HepG2 (cell line): Measurements from ENCODE around the gene SMAP2. TPM values are rescaled to one million over a fixed set of nuclear protein-coding genes. Genes with fewer than 3 reads are reported as not detected.
A peak's percentile ranks its signal among the peaks of the same experiment; 100 is the strongest.

Source experiments
- ATAC-seq: fragments of 200-7000 bp; cut with Tn5 transposase; 3 replicates; pipeline ENCODE4 v1.9.1; 2020; ENCODE audit warnings: mild to moderate bottlenecking, moderate library complexity
- BruUV-seq: library from RNA; stranded (reverse); fragments of 400-500 nt; replicated peaks from 2 replicates; lab custom pipeline; 2021; lab: Mats Ljungman, UMichigan
- CTCF ChIA-PET: fragments of 300-600 bp; formaldehyde crosslinking; extraction: SDS; loops from one replicate; lab custom pipeline; 2021; ENCODE audit warnings: low total read pairs, inconsistent platforms, low intra/inter-chr PET ratio; lab: Yijun Ruan, JAX
- POLR2A ChIA-PET: fragments of 350-600 bp; sonication (Branson Sonifier 250); formaldehyde crosslinking; loops from one replicate; lab custom pipeline; 2020; ENCODE audit warnings: antibody characterized with exemption, inconsistent platforms; lab: Yijun Ruan, JAX
- DNase-seq: peaks from one replicate; pipeline ENCODE4 v3.0.0-alpha.2; 2015; ENCODE audit warnings: low spot score
- FAIRE-seq: peaks from 3 replicates; lab custom pipeline; 2011; peaks lifted over from hg19 to GRCh38; lab: Jason Lieb, UNC
- H2AFZ ChIP-seq: one replicate; pipeline ENCODE4 v1.6.1; 2011; ENCODE audit warnings: low read length, inconsistent platforms
- H3K27ac ChIP-seq: fragments of 300-600 bp; 3 replicates; pipeline ENCODE4 v1.8.0; 2011; ENCODE audit warnings: mixed run types, mild to moderate bottlenecking, mixed read lengths, low read length, inconsistent platforms; ENCODE audit not compliant: insufficient read depth; ENCODE audit errors: extremely low read length
- H3K27me3 ChIP-seq, 2 experiments: fragments of 200-600 bp in 1 of 2; 2 replicates in 1 of 2; 3 replicates in 1 of 2; pipeline versions ENCODE4 v1.6.0 to v1.8.0; 2011; ENCODE audit warnings: low read length in 2 of 2, mild to moderate bottlenecking in 2 of 2, moderate library complexity in 2 of 2, inconsistent platforms in 1 of 2; ENCODE audit not compliant: insufficient read depth in 2 of 2, control insufficient read depth in 1 of 2
- H3K36me3 ChIP-seq, 2 experiments: fragments of 200-600 bp in 1 of 2; replicated peaks in 1 of 2; 2 replicates in 1 of 2; 3 replicates in 1 of 2; pipeline versions ENCODE4 v1.5.1 to v1.8.0; 2011; ENCODE audit warnings: low read length in 2 of 2, inconsistent platforms in 1 of 2; ENCODE audit not compliant: insufficient read depth in 2 of 2, control insufficient read depth in 1 of 2
- H3K4me1 ChIP-seq: 2 replicates; pipeline ENCODE4 v1.5.1; 2012; ENCODE audit warnings: low read length, inconsistent platforms; ENCODE audit not compliant: insufficient read depth
- H3K4me2 ChIP-seq: 2 replicates; pipeline ENCODE4 v1.6.0; 2011; ENCODE audit warnings: low read depth, low read length, inconsistent platforms
- H3K4me3 ChIP-seq, 3 experiments: fragments of 200-600 bp in 1 of 3; sonication (generic), shearing (Covaris generic) in 1 of 3; replicated peaks in 1 of 3; 2 replicates each; pipeline ENCODE4 v1.5.1; 2011 to 2016; ENCODE audit warnings: low read length in 3 of 3, inconsistent platforms in 2 of 3, low read depth in 2 of 3, mild to moderate bottlenecking in 2 of 3, control low read depth in 1 of 3, mixed read lengths in 1 of 3; ENCODE audit not compliant: insufficient read depth in 1 of 3
- H3K79me2 ChIP-seq: one replicate; pipeline ENCODE4 v1.6.1; 2011; ENCODE audit warnings: low read length, inconsistent platforms; ENCODE audit not compliant: insufficient read depth
- H3K9ac ChIP-seq: 2 replicates; pipeline ENCODE4 v1.6.0; 2011; ENCODE audit warnings: mild to moderate bottlenecking, low read depth, low read length, inconsistent platforms; ENCODE audit not compliant: insufficient read depth
- H3K9me3 ChIP-seq: 2 replicates; pipeline ENCODE4 v1.5.1; 2012; ENCODE audit warnings: mild to moderate bottlenecking, low read length
- H4K20me1 ChIP-seq: 2 replicates; pipeline ENCODE4 v1.6.0; 2011; ENCODE audit warnings: inconsistent platforms, mild to moderate bottlenecking, low read length, moderate library complexity; ENCODE audit not compliant: insufficient read depth
- ISX ChIP-seq: sonication (generic); formaldehyde crosslinking; conservative IDR thresholded peaks from 2 replicates; pipeline ENCODE4 v1.5.0; 2020; ENCODE audit warnings: missing genetic modification reagents
- MED1 ChIP-seq: sonication (generic); formaldehyde crosslinking; IDR thresholded peaks from 2 replicates; pipeline ENCODE4 v1.4.0; 2020; ENCODE audit warnings: missing genetic modification reagents
- NCOA5 ChIP-seq: sonication (generic); formaldehyde crosslinking; IDR thresholded peaks from 2 replicates; pipeline ENCODE4 v1.4.0; 2020; ENCODE audit warnings: missing genetic modification reagents
- PCBP1 ChIP-seq: fragments of 200-400 bp; formaldehyde crosslinking; IDR thresholded peaks from 2 replicates; pipeline ENCODE4 v1.6.1; 2017; ENCODE audit warnings: mild to moderate bottlenecking, low read depth, low read length, borderline replicate concordance
- RBAK ChIP-seq: sonication (generic); formaldehyde crosslinking; IDR thresholded peaks from 2 replicates; pipeline ENCODE4 v1.5.1; 2020; ENCODE audit warnings: mild to moderate bottlenecking, missing genetic modification reagents
- SSRP1 ChIP-seq: IDR thresholded peaks from 2 replicates; pipeline ENCODE4 v1.6.1; 2016; ENCODE audit warnings: control low read depth
- ZNF121 ChIP-seq: sonication (generic); formaldehyde crosslinking; IDR thresholded peaks from 2 replicates; pipeline ENCODE4 v1.5.0; 2020; ENCODE audit warnings: mild to moderate bottlenecking, missing genetic modification reagents
- ZNF263 ChIP-seq: sonication (generic); formaldehyde crosslinking; IDR thresholded peaks from 2 replicates; pipeline ENCODE4 v1.4.0; 2020; ENCODE audit warnings: missing genetic modification reagents
- ZNF564 ChIP-seq: sonication (generic); formaldehyde crosslinking; IDR thresholded peaks from 2 replicates; pipeline ENCODE4 v1.8.1; 2023; ENCODE audit warnings: mild to moderate bottlenecking, missing genetic modification reagents
- ZNF644 ChIP-seq: IDR thresholded peaks from 2 replicates; pipeline ENCODE4 v1.6.1; 2016; ENCODE audit warnings: low read depth
- ZNF672 ChIP-seq: sonication (generic); formaldehyde crosslinking; IDR thresholded peaks from 2 replicates; pipeline ENCODE4 v1.8.1; 2022; ENCODE audit warnings: missing genetic modification reagents
- ZSCAN20 ChIP-seq: sonication (generic); formaldehyde crosslinking; IDR thresholded peaks from 2 replicates; pipeline ENCODE4 v1.4.0; 2020; ENCODE audit warnings: missing genetic modification reagents, mild to moderate bottlenecking, borderline replicate concordance
- WGBS: methylation state at CpG from one replicate; pipeline ENCODE4 v1.1.6; 2017; ENCODE audit warnings: low lambda C conversion rate; 5-methylcytosine and 5-hydroxymethylcytosine counted together
- in situ Hi-C: cut with HindIII; loops from 2 replicates; pipeline ENCODE4 v1.10.0; 2017; ENCODE audit warnings: low pct_unique_long_range_greater_than_20kb; ENCODE audit not compliant: extremely low pct_ligation_motif_present
- intact Hi-C: fragments of 100-400 bp; cut with micrococcal nuclease; formaldehyde crosslinking; loops from one replicate; pipeline ENCODE4 v1.10.0; 2022; ENCODE audit not compliant: unreplicated experiment
- polyA plus RNA-seq, 8 experiments: library from polyadenylated mRNA; depleted of rRNA in 3 of 8; stranded (reverse) in 7 of 8; unstranded in 1 of 8; fragments of >200 nt; fragmentation: Illumina TruSeq in 4 of 8; extraction: Trizol in 4 of 8; gene quantifications; 2 replicates each; pipeline versions ENCODE4 v1.2.1 to v1.2.3, GENCODE V29; 2011 to 2016; ENCODE audit warnings: low read depth in 4 of 8, missing spikeins in 1 of 8, mixed read lengths in 1 of 8; ENCODE audit not compliant: insufficient read depth in 1 of 8
- total RNA-seq, 5 experiments: library from RNA; depleted of rRNA; stranded (reverse); fragments of >200 nt; fragmentation: Illumina TruSeq; extraction: Trizol; gene quantifications; 2 replicates each; pipeline ENCODE4 v1.2.3, GENCODE V29; 2016; ENCODE audit warnings: low read depth in 1 of 5
- TF ChIP-seq, protein P1 (sequence below), 2 experiments: sonication (generic) in 1 of 2; formaldehyde crosslinking in 1 of 2; IDR thresholded peaks; 2 replicates each; pipeline versions ENCODE4 v1.4.0 to v1.6.1; 2016 to 2020; ENCODE audit warnings: borderline replicate concordance in 1 of 2, low read depth in 1 of 2, mild to moderate bottlenecking in 1 of 2, missing genetic modification reagents in 1 of 2
- TF ChIP-seq, protein P2 (sequence below): sonication (generic); formaldehyde crosslinking; IDR thresholded peaks from 2 replicates; pipeline ENCODE4 v1.5.1; 2020; ENCODE audit warnings: mild to moderate bottlenecking, moderate library complexity, missing genetic modification reagents
- TF ChIP-seq, protein P3 (sequence below): sonication (generic); formaldehyde crosslinking; IDR thresholded peaks from 2 replicates; pipeline ENCODE4 v1.5.1; 2020; ENCODE audit warnings: mild to moderate bottlenecking, missing genetic modification reagents

Gene SMAP2
- total and polyA plus RNA-seq, 2 of the 13 experiments (the other 11 are each of a cell fraction or from before 2014, with no cell fraction given): 19.0 to 22.3 TPM

DNA sequence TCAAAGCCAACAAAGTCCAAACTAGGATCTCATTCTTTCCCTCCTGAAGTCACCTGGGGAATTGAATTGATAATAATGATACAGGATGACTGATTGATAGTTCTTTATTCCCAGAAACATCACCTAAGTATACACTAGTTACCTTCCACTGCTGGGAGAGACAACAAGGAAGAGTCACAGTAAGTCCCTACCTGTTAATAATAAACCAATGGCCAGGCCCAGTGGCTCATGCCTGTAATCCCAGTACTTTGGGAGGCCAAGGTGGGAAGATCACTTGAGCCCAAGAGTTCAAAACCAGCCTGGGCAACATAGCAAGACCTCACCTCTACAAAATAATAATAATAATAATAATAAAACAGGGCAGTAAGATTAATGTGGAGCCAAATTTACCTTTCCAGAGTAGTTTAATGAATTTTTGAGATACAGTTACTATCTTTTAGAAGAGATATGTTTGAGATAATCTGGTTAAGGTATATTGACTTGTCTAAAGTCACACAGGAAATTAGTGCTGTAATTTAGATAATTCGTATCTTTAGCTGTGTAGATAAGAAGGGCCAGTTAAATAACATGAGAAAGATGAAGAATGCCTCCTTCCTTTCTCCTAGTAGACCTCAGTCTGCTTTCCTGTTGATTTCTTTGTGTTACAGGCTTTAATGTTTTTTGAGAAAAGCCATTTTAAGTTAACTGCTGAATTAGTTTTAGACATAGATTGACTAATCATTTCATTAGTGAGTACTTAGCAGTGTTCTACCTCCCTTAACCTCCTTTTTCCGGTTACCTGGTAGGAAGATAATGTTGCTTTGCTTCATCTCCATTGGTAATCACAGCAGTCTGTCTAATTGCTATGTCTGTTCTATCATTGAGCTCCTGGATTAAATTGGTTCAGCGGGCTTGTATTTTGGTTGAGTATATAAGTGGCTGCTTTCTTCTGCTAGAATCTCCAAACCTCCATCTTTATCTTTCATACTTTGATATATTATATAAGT lies 22.0 kb downstream of the SMAP2 start:
- peak; percentile 51; the same call in 1 of the 3 replicates for ATAC-seq
- Histone ChIP-seq H2AFZ (no peak overlapping the region), H3K27me3 (no peaks in the 10 kb centered on the region), H3K4me2 (no peak overlapping the region), H3K4me3 (no peak overlapping the region), H3K36me3 (no peaks in the 10 kb centered on the region), H3K4me1 (peaks cover 78% of the 10 kb centered on the region), H4K20me1 (no peaks in the 10 kb centered on the region), H3K79me2 (peaks cover 64% of the 10 kb centered on the region), H3K9ac (no peak overlapping the region), H3K27ac (no peak overlapping the region), H3K9me3 (no peaks in the 10 kb centered on the region)
- BruUV-seq: no TSS peak
- WGBS: 94% methylated on average over 3 of the region's 3 CpGs
- CTCF ChIA-PET: no interaction called here
- intact Hi-C loops: no loop called here
- in situ Hi-C loops: no loop called here
- POLR2A ChIA-PET: no interaction called here
- no peak for DNase-seq
- no peak for FAIRE-seq
- TF ChIP-seq, protein P1, sequence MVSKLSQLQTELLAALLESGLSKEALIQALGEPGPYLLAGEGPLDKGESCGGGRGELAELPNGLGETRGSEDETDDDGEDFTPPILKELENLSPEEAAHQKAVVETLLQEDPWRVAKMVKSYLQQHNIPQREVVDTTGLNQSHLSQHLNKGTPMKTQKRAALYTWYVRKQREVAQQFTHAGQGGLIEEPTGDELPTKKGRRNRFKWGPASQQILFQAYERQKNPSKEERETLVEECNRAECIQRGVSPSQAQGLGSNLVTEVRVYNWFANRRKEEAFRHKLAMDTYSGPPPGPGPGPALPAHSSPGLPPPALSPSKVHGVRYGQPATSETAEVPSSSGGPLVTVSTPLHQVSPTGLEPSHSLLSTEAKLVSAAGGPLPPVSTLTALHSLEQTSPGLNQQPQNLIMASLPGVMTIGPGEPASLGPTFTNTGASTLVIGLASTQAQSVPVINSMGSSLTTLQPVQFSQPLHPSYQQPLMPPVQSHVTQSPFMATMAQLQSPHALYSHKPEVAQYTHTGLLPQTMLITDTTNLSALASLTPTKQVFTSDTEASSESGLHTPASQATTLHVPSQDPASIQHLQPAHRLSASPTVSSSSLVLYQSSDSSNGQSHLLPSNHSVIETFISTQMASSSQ (IDR thresholded peaks at IDR 0.05; ENCODE audit: low read depth): peak; percentile 55; the same call in 1 of the 2 replicates
- TF ChIP-seq, protein P1 (CRISPR knock-in tag; IDR thresholded peaks at IDR 0.05; ENCODE audit: borderline replicate concordance): no peak
- TF ChIP-seq ZSCAN20 (CRISPR knock-in tag) (no peak), ZNF121 (CRISPR knock-in tag) (peak; percentile 58; the same call in 1 of the 2 replicates), ISX (CRISPR knock-in tag) (no peak), ZNF263 (CRISPR knock-in tag) (no peak), ZNF644 (CRISPR knock-in tag) (peak; percentile 85), SSRP1 (CRISPR knock-in tag) (no peak), RBAK (CRISPR knock-in tag) (no peak), PCBP1 (no peak), MED1 (no peak), ZNF672 (CRISPR knock-in tag) (no peak), ZNF564 (CRISPR knock-in tag) (no peak), NCOA5 (CRISPR knock-in tag) (no peak)
- TF ChIP-seq, protein P2, sequence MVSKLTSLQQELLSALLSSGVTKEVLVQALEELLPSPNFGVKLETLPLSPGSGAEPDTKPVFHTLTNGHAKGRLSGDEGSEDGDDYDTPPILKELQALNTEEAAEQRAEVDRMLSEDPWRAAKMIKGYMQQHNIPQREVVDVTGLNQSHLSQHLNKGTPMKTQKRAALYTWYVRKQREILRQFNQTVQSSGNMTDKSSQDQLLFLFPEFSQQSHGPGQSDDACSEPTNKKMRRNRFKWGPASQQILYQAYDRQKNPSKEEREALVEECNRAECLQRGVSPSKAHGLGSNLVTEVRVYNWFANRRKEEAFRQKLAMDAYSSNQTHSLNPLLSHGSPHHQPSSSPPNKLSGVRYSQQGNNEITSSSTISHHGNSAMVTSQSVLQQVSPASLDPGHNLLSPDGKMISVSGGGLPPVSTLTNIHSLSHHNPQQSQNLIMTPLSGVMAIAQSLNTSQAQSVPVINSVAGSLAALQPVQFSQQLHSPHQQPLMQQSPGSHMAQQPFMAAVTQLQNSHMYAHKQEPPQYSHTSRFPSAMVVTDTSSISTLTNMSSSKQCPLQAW: peak; percentile 49; the same call in 1 of the 2 replicates
- TF ChIP-seq, protein P3, sequence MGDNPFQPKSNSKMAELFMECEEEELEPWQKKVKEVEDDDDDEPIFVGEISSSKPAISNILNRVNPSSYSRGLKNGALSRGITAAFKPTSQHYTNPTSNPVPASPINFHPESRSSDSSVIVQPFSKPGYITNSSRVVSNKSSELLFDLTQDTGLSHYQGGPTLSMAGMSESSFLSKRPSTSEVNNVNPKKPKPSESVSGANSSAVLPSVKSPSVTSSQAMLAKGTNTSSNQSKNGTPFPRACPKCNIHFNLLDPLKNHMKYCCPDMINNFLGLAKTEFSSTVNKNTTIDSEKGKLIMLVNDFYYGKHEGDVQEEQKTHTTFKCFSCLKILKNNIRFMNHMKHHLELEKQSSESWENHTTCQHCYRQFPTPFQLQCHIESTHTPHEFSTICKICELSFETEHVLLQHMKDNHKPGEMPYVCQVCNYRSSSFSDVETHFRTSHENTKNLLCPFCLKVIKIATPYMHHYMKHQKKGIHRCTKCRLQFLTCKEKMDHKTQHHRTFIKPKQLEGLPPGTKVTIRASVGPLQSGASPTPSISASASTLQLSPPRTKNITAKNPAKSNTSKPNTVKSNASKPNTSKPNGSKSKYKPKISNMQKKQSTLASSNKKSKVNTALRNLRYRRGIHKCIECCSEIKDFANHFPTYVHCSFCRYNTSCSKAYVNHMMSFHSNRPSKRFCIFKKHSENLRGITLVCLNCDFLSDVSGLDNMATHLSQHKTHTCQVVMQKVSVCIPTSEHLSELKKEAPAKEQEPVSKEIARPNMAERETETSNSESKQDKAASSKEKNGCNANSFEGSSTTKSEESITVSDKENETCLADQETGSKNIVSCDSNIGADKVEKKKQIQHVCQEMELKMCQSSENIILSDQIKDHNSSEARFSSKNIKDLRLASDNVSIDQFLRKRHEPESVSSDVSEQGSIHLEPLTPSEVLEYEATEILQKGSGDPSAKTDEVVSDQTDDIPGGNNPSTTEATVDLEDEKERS (CRISPR knock-in tag): no peak
